ENCODE data around the gene CLEC2L.

CLEC2L gene

GRCh38 chr7:139582671-139583155 is 59.2 kb downstream of the CLEC2L start:
- TF ChIP-seq, protein P1, sequence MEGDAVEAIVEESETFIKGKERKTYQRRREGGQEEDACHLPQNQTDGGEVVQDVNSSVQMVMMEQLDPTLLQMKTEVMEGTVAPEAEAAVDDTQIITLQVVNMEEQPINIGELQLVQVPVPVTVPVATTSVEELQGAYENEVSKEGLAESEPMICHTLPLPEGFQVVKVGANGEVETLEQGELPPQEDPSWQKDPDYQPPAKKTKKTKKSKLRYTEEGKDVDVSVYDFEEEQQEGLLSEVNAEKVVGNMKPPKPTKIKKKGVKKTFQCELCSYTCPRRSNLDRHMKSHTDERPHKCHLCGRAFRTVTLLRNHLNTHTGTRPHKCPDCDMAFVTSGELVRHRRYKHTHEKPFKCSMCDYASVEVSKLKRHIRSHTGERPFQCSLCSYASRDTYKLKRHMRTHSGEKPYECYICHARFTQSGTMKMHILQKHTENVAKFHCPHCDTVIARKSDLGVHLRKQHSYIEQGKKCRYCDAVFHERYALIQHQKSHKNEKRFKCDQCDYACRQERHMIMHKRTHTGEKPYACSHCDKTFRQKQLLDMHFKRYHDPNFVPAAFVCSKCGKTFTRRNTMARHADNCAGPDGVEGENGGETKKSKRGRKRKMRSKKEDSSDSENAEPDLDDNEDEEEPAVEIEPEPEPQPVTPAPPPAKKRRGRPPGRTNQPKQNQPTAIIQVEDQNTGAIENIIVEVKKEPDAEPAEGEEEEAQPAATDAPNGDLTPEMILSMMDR (IDR thresholded peaks at IDR 0.05; ENCODE audit: borderline replicate concordance, insufficient read depth, low read depth, low read length), result no peak
- H3K4me3 ChIP-seq (ENCODE audit: low read depth, low read length), result no peak overlapping the region

GRCh38 chr7:139583826-139584553 is 60.5 kb downstream of the CLEC2L start:
- H3K4me3 ChIP-seq (ENCODE audit: low read depth, low read length), result no peak overlapping the region
- TF ChIP-seq, protein P1 (IDR thresholded peaks at IDR 0.05; ENCODE audit: borderline replicate concordance, insufficient read depth, low read depth, low read length), result no peak

DNA sequence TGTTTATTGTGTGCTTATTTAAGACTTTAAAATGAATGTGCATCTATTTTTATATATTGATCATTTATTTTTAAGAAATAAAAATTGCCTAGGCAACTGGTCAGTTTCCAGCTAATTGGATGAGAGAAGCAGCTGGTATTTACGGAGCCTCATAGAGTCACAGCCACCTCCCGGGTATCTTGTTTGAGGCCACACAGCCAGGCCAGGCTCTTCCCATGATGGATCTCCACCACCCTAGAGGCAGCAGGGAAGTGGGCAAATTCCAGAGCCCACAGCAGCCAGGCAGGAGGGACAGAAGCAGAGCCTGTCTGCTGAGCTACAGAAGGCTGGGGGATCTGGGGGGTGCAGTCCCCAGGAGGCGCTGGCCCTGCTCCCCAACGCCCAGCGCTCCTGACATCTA is 61.6 kb downstream of the CLEC2L start:
- TF ChIP-seq, protein P1 (IDR thresholded peaks at IDR 0.05; ENCODE audit: borderline replicate concordance, insufficient read depth, low read depth, low read length), result no peak
- no peak overlapping the region for H3K4me3 ChIP-seq (ENCODE audit: low read depth, low read length)

DNA sequence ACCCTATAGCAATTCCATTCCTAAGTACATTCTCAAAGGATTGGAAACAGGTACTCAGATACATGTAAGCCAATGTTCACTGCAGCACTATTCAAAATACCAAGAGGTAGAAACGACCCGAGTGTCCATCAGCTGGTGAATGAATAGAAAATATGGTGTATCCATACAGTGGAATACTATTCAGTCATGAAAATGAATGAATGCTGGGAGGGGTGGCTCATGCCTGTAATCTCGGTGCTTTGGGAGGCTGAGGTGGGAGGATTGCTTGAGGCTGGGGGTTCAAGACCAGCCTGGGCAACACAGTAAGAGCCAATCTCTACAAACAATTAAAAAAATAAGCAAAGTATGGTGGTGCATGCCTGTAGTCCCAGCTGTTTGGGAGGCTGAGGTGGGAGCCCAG is 62.8 kb downstream of the CLEC2L start:
- no peak overlapping the region for H3K4me3 ChIP-seq (ENCODE audit: low read depth, low read length)
- TF ChIP-seq, protein P1 (IDR thresholded peaks at IDR 0.05; ENCODE audit: borderline replicate concordance, insufficient read depth, low read depth, low read length), result no peak

- TF ChIP-seq, protein P1 (IDR thresholded peaks at IDR 0.05; ENCODE audit: borderline replicate concordance, insufficient read depth, low read depth, low read length), result no peak
Observed at GRCh38 chr7:139587535-139587934, 64.0 kb downstream of the CLEC2L start.

GRCh38 chr7:139588632-139589031 is 65.1 kb downstream of the CLEC2L start:
- TF ChIP-seq, protein P1 (IDR thresholded peaks at IDR 0.05; ENCODE audit: borderline replicate concordance, insufficient read depth, low read depth, low read length), result no peak

More at GRCh38 chr7:139587535-139587934, 64.0 kb downstream of the CLEC2L start:
- no peak overlapping the region for H3K4me3 ChIP-seq (ENCODE audit: low read depth, low read length)

GRCh38 chr7:139589474-139589873 is 66.0 kb downstream of the CLEC2L start:
- TF ChIP-seq, protein P1 (IDR thresholded peaks at IDR 0.05; ENCODE audit: borderline replicate concordance, insufficient read depth, low read depth, low read length), result no peak
- no peak overlapping the region for H3K4me3 ChIP-seq (ENCODE audit: low read depth, low read length)

More at GRCh38 chr7:139588632-139589031, 65.1 kb downstream of the CLEC2L start:
- H3K4me3 ChIP-seq (ENCODE audit: low read depth, low read length), result no peak overlapping the region
